Sigmoid colon (tissue), 4 donors: ENCODE measurements around the gene MAD1L1.

ENCODE experiments used
- CTCF ChIP-seq, 4 experiments: fragments of 450-650 bp in 3 of 4; fragments of 200-600 bp in 1 of 4; IDR thresholded peaks; one replicate each; pipeline ENCODE4 v1.5.1; 2016 to 2019; ENCODE audit warnings: antibody characterized with exemption in 4 of 4, mild to moderate bottlenecking in 3 of 4, moderate library complexity in 2 of 4
- EP300 ChIP-seq, 4 donors: sonication (generic); formaldehyde crosslinking; IDR thresholded peaks; one replicate each; pipeline ENCODE4 v1.6.1; 2017; ENCODE audit warnings: antibody characterized with exemption in 4 of 4
- POLR2A ChIP-seq, 2 donors: fragments of 450-650 bp; IDR thresholded peaks; one replicate each; pipeline ENCODE4 v1.6.1; 2016; ENCODE audit warnings: antibody characterized with exemption in 2 of 2, mild to moderate bottlenecking in 2 of 2, moderate library complexity in 2 of 2
- POLR2AphosphoS5 ChIP-seq, 4 donors: sonication (generic); formaldehyde crosslinking; IDR thresholded peaks; one replicate each; pipeline ENCODE4 v1.6.1; 2017; ENCODE audit warnings: antibody characterized with exemption in 4 of 4

- no peak for TF ChIP-seq POLR2A (IDR thresholded peaks at IDR 0.05)
- no peak for TF ChIP-seq POLR2AphosphoS5 (IDR thresholded peaks at IDR 0.05)
- no peak for TF ChIP-seq CTCF (IDR thresholded peaks at IDR 0.05)
- no peak for TF ChIP-seq EP300 (IDR thresholded peaks at IDR 0.05)
These were observed 134.2 kb downstream of the MAD1L1 start for GRCh38 chr7:2098496-2098895.
